ENCODE results near the gene ZFX.

DNA sequence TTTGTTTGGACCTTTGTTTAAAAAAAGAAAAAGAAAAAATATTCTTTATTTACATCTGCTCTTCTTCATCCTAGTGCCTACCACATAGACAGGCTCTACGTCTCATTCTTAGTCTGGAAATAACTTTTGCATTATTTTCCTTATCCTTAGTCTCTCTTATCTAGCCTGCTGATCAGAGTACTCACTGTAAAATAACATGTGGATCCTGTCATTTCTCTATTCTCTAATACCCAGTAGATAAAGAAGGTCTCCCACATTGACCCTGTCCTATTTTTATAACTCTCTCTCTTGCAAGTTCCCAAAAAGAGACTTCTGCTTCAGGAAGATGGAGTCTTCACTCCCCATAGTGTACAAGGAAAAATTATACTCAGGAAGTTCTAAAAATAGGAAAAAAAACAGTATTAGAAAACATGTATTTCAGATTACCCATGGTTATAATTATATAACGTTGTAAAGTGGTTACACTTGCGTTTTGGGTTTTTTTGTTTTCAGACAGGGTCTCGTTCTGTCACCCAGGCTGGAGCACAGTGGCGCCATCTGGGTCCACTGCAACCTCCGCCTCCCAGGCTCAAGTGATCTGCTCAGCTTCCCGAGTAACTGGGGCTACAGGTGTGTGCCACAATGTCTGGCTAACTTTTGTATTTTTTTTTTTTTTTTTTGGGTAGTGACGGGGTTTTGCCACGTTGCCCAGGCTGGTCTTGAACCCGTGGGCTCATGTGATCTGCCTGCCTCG, 23.8 kb downstream of the ZFX start:
- TF ChIP-seq CTCF (IDR thresholded peaks at IDR 0.05), result no peak
- TF ChIP-seq POLR2A (IDR thresholded peaks at IDR 0.05), result no peak

Measured in adrenal gland (tissue), 5 donors.